Measurements from ENCODE around the gene CCNY.
"Not testable (repeated sequence)": the region's sequence is repeated elsewhere in the genome, so short reads cannot be mapped to it uniquely, and the experiment has no call there.

The CCNY gene

DNA sequence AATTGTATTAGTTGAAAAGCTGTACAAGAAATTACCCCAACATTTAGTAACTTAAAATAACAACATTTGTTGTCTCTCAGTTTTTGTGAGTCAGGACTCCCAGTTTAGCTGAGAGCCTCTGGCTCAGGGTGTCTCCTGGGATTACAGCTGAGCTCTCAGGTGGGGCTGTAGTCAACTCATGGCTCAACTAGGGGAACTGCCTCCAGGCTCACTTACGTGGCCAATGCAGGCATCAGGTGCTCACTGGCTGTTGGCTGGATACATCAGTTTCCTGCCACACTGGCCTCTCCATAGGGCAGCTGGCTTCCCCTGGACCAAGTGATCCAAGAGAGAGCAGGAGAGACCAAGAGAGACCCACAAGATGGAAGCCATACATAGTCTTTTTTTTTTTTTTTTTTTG is 17.5 kb downstream of the CCNY start:
- no peak for DNase-seq (ENCODE audit: low read depth in 1 of 2, low spot score in 1 of 2)

DNA sequence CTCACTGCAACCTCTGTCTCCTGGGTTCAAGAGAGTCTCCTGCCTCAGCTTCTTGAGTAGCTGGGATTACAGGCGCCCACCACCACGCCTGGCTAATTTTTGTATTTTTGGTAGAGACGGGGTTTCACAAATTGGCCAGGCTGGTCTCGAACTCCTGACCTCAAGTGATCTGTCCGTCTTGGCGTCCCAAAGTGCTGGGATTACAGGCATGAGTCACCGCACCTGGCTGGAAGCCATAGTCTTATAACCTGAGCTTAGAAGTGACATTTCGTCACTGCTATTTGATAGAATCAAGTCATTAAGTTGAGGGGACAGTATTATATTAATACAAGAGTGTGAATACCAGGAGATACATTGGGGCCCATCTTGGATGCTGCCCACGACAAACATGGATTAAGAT is 17.9 kb downstream of the CCNY start:
- not testable (repeated sequence) for DNase-seq (ENCODE audit: low read depth in 1 of 2, low spot score in 1 of 2)

DNA sequence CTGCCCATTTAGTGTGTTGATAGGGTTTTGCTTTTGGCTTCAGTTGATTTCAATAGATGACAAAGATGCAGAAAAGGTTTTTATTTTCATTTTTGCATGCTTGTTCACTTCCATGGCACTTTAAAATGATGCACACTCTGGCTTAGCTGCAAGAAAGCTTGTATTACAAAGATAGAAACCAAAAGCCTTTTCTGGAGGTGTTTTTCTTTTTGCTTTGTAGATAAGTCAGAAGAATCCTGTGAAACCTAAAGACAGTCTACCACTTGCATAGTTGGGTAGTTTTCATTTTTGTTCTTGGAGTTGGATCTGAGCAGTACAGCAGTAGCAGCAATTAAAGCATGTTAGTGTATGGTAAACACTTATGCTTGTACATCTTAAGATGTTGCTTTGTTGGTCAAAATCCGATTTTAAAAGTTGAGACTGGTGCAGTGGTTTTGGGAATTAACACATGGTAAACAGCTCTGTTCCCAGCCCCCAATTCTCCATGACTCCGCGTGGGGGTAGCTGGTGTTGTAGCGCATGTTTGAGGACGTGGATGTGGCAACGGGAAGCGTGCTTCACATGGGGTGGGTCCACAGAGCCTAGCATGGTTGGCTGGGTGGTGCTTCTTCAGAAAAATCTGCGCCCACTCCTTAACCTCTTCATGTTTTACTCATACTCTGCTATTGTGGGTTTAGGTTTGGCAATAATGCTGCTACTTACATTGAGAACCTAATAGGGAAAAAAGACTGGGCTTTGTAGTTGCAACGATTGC is 19.8 kb downstream of the CCNY start:
- no peak for DNase-seq (ENCODE audit: low read depth in 1 of 2, low spot score in 1 of 2)

DNA sequence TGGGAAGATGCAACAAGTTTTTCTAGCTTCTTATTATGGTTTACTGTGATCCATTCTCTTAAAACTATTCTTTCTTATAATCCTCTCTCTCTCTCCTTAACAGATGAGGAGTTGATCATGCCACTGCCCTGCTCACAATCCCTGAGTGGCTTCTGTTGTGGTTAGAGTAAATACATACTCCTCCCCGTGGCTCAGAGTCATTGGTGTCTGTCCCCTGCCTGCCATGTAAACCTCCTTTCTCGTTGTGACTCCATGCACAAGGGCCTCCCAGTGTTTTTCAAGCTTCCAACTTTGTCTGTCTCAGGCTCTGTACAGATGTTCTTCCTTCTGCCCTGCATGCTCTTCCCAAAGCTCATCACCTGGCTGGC is 20.4 kb downstream of the CCNY start:
- no peak for DNase-seq (ENCODE audit: low read depth in 1 of 2, low spot score in 1 of 2)

DNA sequence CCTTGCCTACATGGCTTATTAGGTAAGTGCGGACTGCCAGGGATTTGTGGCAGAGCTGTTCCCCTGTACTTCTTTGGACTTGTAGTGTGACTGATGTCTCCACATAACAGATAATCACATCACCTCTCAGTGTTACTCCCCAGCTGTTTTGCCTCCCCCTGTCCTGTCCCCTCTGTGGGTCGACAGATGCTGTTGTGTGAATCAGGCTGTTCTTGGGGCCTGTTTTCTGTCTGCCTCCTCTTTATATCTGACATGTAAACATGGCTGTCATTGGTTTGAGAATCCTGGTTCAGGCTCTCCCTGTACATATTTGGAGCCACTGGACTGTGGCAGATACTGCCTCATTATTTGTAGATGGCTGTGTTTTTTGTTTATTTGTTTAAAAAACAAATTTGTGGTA is 22.7 kb downstream of the CCNY start:
- DNase-seq (ENCODE audit: low read depth in 1 of 2, low spot score in 1 of 2) = no peak

DNA sequence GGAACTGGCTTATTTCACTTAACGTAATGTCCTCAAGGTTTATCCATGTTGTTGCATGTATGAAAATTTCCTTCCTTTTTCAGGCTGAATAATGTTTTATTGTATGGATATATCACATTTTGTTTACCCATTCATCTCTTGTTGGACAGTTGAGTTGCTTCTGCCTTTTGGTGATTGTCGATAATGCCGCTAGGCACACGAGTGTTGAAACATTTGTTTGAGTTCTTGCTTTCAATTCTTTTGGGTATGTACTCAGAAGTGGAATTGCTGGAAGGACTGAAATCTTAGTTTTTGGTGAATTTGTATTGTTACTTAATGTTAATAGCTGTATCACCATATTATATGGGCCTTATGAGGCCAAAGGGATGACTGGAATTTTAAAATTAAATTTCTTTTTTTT is 23.6 kb downstream of the CCNY start:
- DNase-seq (ENCODE audit: low read depth in 1 of 2, low spot score in 1 of 2) = no peak

DNA sequence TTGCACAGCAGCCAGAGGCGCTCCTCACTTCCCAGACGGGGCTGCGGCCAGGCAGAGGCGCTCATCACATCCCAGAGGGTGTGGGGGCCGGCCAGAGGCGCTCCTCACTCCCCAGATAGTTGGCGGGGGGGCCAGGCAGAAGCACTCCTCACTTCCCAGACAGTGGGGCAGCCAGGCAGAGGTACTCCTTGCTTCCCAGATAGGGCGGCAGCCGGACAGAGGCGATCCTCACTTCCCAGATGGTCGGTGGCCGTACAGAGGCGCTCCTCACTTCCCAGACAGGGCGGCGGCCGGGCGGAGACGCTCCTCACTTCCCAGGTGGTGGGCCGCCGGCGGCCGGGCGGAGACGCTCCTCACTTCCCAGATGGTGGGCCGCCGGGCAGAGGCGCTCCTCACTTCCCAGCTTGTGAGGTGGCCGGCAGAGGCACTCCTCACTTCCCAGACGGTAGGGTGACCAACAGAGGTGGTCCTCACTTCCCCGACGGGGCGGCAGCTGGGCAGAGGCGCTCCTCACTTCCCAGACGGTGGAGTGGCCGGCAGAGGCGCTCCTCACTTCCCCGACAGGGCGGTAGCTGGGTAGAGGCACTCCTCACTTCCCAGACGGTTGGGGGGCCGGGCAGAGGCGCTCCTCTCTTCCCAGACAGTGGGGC is 26.5 kb downstream of the CCNY start:
- DNase-seq (ENCODE audit: low read depth in 1 of 2, low spot score in 1 of 2) = no peak

DNA sequence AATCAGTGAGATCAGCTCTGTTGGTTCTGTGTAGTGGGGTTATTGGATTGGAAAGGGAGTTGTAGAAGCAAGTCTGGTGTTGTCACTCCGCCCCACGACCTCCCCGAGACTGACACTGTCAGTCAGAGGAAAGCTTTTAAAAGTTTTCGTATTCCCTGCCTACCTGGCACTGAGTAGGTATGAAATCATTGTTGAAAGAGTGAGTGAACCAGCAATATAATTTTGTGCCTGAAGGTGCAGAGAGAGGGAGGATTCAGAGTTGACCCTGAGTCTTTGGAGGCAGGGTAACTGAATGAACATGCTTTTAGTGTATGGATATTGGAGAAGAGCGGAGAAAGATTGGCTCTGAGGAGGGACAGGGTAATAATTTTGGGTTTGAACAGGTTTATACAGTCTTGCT is 27.3 kb downstream of the CCNY start:
- no peak for DNase-seq (ENCODE audit: low read depth in 1 of 2, low spot score in 1 of 2)

DNA sequence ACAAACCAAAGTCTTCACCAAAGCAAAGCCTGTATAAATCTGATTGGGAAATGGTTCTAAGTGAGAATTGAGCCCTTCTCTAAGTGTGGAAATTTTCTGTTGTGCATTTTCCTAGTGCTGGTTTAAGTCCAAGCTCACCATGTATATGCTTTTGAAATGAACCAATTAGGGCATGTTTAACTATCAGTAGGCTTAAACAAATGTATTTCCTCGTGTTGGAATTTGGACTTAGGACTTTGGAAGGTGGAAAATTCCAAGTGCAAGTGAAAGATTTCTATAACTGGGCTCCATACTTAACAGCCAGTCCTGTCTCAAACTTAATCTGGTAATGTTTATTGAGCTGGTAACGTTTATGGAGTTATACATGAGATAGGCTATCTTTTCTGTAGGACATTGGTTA is 28.5 kb downstream of the CCNY start:
- no peak for DNase-seq (ENCODE audit: low read depth in 1 of 2, low spot score in 1 of 2)

DNA sequence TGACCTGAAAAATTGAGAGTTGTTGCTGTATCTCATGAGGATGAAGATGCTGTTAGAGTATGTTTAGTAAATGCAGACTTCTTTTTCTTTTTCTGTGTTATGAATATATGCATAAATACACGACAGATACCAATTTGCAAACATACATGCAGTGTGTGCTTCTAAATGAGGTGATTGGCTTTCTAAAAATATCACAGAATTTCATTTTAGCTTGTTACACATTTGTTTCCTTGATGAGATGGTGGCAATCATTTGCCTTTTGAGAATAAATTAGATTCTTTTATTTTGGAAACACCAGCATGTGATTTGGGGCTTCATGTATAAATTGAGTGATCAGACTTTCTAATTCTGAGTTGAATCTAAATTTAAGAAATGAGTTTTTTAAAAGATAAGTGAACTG is 29.7 kb downstream of the CCNY start:
- DNase-seq (ENCODE audit: low read depth in 1 of 2, low spot score in 1 of 2) = no peak

DNA sequence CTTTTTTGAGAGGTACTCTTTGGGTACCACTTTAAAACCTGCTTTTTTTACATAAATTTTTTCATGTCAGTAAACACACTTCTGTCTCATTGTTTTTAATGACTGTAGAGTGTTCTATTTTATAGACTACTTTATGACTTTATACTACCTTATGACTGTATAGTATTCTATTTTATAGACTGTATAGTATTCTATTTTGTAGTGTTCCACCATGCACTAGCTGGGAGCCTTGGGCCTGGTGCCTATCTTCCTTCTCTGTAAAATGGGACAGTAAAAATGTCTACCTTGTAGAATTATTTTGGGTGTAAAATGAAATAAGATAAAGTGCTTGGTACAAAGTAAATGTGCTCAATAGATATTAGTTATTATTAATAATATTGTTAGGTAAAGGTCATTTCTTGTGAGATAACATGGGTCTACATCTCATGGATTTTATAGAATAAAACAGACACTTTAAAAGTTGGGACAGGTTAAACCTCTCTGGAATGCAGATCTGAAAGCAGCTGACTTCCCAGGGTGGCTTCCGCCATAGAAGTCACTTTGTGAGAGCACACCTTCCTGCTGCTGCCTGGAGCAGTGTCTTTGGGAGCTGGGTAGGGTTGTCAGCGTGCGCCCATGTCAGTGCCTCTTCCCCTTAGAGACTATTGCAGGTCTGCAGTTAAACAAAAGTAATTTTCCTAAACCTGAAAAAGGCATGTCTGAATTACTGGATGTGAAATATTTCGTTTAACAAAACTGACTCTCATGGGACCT is 31.0 kb downstream of the CCNY start:
- DNase-seq (ENCODE audit: low read depth in 1 of 2, low spot score in 1 of 2) = no peak

DNA sequence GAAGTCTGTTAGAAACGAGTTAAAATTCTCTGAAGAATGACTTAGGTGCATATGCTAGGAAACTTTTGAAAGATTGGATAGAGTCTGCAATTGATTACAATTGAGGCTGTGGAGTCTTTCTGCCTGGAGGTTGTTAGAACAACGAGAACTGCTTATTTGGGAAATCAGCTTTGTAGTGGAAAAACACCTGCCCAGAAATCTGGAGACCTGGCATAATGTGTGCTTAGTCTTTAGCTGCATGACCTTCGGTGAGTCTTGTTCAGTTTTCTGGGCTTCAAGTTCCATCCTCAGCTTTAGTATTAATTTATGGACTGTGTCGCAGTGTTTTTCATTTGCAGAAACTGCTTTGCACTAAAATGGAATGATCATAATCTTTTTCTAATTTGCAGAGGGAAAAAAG is 31.7 kb downstream of the CCNY start:
- DNase-seq (ENCODE audit: low read depth in 1 of 2, low spot score in 1 of 2) = no peak

DNA sequence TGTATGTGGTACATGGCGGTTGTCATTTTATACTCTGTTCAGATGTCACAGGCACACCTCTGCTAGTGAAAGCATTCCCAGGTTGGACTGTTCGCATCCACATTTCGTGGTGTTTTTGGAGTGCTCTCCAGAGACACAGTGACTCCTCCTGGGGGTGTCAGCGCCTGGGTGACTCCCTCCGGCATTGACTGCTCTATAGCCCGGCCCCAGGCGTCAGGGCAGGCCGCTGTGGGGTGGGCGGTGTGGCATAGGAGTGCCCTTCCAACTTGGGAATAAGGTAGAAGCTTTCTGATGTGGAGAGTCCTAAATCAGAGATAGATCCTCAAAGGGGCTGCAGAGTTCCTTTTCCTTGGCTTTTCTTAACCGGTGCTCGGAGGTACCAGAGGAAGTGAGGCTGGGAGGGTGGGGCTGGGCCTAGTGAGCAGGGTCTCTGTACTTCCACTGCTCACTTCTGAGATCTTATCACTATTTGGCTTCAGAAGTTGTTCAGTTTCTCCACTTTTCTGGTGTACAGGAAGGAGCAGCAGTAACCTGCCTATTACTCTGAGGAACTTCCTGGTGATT is 32.3 kb downstream of the CCNY start:
- DNase-seq (ENCODE audit: low read depth in 1 of 2, low spot score in 1 of 2) = no peak

DNA sequence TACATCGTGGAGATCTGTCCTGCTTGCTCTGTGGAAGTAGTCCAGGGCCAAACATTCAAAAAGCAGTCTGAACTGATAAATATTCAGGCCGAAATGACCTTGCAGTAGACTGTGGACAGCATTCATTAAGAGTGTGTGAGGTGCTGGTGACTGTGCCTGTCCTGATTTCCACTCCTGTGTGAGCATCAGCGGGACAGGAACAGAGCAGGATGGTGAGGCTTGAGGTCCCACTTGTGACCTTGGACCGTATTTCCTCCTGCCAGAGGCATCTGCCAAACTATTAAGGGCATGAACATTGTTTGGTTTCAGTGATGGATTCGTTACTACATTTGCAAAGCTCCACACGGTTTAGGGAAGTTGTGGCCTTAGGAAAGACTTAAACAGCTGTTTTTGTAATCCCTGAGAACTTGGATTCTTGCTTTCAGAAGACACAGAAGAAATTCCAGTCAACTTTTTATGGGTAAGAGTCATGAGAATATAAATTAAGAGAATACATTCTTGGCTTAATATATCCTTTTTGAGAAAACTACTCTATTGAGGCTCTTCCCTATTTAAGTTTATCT is 32.8 kb downstream of the CCNY start:
- DNase-seq (ENCODE audit: low read depth in 1 of 2, low spot score in 1 of 2) = no peak

DNA sequence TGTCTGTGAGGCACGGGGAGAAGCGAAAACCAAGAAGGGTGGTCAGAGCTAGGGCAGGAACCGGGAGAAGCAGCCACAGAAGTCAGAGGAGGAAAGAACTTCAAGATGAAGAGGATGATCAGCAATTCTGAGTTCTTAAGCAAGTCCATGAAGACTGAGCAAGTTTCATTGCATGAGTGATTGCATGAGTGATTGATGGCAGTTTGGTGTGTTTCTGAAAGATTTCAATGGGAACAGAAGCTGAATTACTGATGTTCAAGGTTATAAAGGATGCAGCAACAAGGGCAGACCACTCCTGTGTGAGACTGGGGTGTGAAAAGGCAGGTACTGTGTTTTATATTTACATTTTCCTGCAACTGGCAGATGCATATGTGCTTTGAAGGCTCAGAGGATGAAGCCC is 35.4 kb downstream of the CCNY start:
- DNase-seq (ENCODE audit: low read depth in 1 of 2, low spot score in 1 of 2) = no peak

DNA sequence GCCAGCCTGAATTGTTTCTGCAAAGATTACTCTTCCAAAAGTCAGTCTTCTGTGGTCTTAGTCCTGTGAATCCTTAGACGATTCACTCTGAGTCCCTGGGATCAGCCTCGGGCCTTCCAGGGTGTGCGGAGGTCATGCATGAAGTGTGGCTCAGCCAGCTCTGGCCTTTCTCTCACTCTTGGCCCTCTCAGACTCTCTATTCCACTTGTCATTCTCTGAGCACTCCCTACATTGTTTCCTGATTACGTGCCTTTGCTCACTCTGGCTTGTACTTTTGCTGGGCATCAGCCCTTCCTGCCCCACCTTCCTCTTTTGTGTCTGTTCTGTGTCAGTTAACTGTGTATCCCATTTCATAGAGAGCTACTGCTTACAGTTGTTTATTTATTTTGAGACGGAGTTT is 36.0 kb downstream of the CCNY start:
- DNase-seq (ENCODE audit: low read depth in 1 of 2, low spot score in 1 of 2) = no peak

DNA sequence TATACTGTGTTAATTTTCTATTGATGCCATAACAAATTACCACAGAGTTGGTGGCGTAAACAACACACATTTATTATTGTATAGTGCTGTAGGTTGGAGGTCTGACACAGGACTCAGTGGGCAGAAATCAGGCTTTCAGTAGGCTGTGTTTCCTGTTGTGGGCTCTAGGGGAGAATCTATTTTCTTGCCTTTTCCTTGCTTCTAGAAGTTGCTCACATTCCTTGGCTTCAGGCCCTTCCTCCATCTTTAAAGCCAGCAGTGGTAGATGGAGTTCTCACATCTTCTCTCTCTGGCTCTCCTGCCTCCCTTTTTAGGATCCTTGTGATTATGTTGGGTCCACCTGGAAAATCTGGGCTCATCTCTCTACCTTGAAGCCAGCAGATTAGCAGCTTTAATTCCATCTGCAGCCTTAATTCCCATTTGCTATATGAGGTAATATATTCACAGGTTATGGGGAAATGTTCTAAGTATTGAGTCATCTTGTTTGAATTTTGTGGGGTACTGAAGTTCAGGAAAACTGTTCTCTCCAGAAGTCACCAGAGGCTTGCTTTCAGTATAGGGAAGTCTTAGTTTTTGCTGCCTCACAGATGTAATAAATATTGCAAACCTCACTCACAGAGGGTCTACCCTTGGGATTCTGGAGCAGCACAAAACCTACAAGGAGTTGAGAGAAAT is 38.9 kb downstream of the CCNY start:
- DNase-seq (ENCODE audit: low read depth in 1 of 2, low spot score in 1 of 2) = no peak

DNA sequence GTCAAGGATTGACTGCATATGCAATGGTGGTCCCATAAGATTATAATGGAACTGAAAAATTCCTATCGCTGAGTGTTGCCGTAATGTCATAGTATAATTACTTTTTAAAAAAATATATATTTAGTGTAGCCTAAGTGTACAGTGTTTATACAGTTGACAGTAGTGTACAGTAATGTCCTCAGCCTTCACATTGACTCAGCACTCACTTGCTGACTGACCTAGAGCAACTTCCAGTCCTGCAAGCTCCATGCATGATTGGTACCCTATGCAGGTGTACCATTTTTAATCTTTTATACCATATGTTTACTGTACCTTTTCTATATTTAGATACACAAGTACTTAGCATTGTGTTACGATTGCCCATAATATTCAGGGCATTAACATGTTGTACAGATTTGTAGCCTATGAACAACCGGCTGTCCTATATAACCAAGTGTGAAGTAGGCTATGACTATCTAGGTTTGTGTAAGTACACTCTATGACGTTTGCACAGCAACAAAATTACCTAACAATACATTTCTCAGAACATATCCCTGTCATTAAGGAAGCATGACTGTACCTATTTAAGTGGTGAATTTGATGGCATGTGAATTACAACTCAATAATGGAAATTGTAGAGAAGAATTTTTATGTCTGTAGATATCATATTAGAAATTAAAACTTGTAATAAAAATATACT is 40.9 kb downstream of the CCNY start:
- DNase-seq (ENCODE audit: low read depth in 1 of 2, low spot score in 1 of 2) = no peak

DNA sequence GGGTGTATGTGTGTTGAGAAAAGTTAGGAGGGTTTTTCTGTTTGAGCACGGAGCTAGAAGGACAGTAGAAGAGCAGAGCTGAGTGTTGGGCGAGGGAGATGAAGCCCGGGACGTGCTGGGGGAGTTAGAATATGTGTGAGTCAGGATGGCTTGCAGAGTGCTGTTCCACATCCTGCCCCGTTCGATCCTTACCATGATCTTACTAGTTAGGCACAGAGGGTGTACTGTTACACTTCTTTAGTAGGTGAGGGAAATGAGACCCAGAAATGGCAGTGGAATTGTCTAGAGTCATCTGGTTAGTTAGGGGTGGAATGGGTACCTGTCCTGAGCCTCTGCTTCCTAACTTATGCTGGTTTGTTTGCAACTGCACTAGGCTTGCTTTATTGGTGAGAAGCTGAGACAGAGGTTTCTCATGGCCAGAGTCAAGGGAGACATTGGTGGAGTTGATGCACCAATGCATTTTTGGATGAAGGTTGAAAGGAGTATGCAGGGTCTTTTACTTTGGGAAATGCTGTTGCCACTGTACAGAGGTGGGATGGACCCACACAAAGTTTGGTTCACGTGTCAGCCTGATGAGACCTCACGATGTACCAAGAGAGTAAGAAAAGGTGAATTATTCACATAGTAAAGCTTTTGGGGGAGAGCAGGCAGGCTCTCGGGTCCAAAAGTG is 42.4 kb downstream of the CCNY start:
- no peak for DNase-seq (ENCODE audit: low read depth in 1 of 2, low spot score in 1 of 2)
